ENCODE data around the gene CAPN1.

CAPN1 gene

DNA sequence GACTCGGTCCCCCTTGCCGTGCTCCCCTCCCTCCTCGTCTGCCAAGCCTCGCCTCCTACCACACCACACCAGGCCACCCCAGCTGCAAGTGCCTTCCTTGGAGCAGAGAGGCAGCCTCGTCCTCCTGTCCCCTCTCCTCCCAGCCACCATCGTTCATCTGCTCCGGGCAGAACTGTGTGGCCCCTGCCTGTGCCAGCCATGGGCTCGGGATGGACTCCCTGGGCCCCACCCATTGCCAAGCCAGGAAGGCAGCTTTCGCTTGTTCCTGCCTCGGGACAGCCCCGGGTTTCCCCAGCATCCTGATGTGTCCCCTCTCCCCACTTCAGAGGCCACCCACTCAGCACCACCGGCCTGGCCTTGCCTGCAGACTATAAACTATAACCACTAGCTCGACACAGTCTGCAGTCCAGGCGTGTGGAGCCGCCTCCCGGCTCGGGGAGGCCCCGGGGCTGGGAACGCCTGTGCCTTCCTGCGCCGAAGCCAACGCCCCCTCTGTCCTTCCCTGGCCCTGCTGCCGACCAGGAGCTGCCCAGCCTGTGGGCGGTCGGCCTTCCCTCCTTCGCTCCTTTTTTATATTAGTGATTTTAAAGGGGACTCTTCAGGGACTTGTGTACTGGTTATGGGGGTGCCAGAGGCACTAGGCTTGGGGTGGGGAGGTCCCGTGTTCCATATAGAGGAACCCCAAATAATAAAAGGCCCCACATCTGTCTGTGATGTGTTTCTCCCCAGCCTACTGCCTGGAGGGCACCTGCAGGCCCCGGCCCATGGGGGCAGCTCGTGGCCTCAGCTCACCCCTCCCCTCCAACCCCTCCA lies 29.8 kb downstream of the CAPN1 start:
- Histone ChIP-seq H3K4me3 (replicated peaks; ENCODE audit: insufficient read depth, low read length) (no peak overlapping the region), H3K27me3 (ENCODE audit: insufficient read depth, poor library complexity, severe bottlenecking) (no peaks in the 10 kb centered on the region), H3K27ac (replicated peaks) (peak overlapping the region; percentile 90)
- DNase-seq (ENCODE audit: low read depth in 1 of 2, low spot score in 1 of 2): no peak
- TF ChIP-seq, protein P1, sequence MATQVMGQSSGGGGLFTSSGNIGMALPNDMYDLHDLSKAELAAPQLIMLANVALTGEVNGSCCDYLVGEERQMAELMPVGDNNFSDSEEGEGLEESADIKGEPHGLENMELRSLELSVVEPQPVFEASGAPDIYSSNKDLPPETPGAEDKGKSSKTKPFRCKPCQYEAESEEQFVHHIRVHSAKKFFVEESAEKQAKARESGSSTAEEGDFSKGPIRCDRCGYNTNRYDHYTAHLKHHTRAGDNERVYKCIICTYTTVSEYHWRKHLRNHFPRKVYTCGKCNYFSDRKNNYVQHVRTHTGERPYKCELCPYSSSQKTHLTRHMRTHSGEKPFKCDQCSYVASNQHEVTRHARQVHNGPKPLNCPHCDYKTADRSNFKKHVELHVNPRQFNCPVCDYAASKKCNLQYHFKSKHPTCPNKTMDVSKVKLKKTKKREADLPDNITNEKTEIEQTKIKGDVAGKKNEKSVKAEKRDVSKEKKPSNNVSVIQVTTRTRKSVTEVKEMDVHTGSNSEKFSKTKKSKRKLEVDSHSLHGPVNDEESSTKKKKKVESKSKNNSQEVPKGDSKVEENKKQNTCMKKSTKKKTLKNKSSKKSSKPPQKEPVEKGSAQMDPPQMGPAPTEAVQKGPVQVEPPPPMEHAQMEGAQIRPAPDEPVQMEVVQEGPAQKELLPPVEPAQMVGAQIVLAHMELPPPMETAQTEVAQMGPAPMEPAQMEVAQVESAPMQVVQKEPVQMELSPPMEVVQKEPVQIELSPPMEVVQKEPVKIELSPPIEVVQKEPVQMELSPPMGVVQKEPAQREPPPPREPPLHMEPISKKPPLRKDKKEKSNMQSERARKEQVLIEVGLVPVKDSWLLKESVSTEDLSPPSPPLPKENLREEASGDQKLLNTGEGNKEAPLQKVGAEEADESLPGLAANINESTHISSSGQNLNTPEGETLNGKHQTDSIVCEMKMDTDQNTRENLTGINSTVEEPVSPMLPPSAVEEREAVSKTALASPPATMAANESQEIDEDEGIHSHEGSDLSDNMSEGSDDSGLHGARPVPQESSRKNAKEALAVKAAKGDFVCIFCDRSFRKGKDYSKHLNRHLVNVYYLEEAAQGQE (IDR thresholded peaks at IDR 0.05; ENCODE audit: insufficient replicate concordance, low read depth): no peak
- TF ChIP-seq POLR2AphosphoS5 (IDR thresholded peaks at IDR 0.05; ENCODE audit: low read depth) (no peak), CTCF (IDR thresholded peaks at IDR 0.05; ENCODE audit: insufficient read depth, low read length) (no peak), SPI1 (IDR thresholded peaks at IDR 0.05; ENCODE audit: borderline replicate concordance, low read depth) (no peak), GABPA (IDR thresholded peaks at IDR 0.05; ENCODE audit: low read depth) (no peak)

- Histone ChIP-seq H3K27me3 (ENCODE audit: insufficient read depth, poor library complexity, severe bottlenecking) (no peaks in the 10 kb centered on the region), H3K4me3 (replicated peaks; ENCODE audit: insufficient read depth, low read length) (no peak overlapping the region), H3K27ac (replicated peaks) (peak overlapping the region; percentile 90)
- peak in 1 of 2 experiments; percentile 29 for DNase-seq (ENCODE audit: low read depth in 1 of 2, low spot score in 1 of 2)
- TF ChIP-seq POLR2AphosphoS5 (IDR thresholded peaks at IDR 0.05; ENCODE audit: low read depth): 0 out of 2 replicates have a peak, but pooled peaks have one; percentile 29
- no peak for TF ChIP-seq CTCF (IDR thresholded peaks at IDR 0.05; ENCODE audit: insufficient read depth, low read length)
Measured at GRCh38 chr11:65212226-65212801, 30.6 kb downstream of the CAPN1 start.

DNA sequence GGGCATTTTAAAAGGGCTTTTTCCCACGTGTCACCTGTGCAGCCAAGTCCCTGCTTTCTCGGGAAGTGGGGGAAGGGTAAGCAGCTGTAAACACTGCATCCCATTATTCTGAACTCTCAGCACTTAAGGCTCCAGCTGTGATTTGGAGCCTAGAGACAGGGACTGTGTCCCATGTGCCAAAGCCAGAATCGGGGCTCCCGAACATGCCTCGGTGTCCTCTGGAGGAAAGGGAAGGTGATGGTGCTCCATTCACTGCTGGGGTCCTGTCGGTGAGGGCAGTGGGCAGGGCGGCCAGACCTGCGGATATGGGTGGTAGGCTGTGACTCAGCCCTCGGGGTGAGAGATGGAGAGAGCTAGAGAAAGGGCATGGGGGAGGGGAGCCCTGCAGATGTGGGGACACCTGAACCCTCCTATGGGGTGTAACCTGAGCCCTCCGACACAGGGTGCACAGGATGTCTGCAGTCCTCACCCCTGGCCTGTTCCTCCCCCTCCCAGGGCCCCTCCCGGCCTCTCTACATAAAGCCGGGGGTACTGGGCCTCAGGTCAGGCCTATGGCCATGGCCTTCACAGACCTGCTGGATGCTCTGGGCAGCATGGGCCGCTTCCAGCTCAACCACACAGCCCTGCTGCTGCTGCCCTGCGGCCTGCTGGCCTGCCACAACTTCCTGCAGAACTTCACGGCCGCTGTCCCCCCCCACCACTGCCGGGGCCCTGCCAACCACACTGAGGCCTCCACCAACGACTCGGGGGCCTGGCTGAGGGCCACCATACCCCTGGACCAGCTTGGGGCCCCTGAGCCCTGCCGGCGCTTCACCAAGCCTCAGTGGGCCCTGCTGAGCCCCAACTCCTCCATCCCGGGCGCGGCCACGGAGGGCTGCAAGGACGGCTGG lies 31.8 kb downstream of the CAPN1 start:
- peak in 1 of 2 experiments; percentile 85 for DNase-seq (ENCODE audit: low read depth in 1 of 2, low spot score in 1 of 2)
- TF ChIP-seq CTCF (IDR thresholded peaks at IDR 0.05; ENCODE audit: insufficient read depth, low read length) (no peak), POLR2AphosphoS5 (IDR thresholded peaks at IDR 0.05; ENCODE audit: low read depth) (peak; percentile 59)
- Histone ChIP-seq H3K4me3 (replicated peaks; ENCODE audit: insufficient read depth, low read length) (no peak overlapping the region), H3K27ac (replicated peaks) (peak overlapping the region; percentile 90), H3K27me3 (ENCODE audit: insufficient read depth, poor library complexity, severe bottlenecking) (no peaks in the 10 kb centered on the region)

GRCh38 chr11:65214212-65214845 lies 32.6 kb downstream of the CAPN1 start:
- no peak for TF ChIP-seq CTCF (IDR thresholded peaks at IDR 0.05; ENCODE audit: insufficient read depth, low read length)
- TF ChIP-seq GABPA (IDR thresholded peaks at IDR 0.05; ENCODE audit: low read depth): no peak
- TF ChIP-seq, protein P1 (IDR thresholded peaks at IDR 0.05; ENCODE audit: insufficient replicate concordance, low read depth): no peak
- TF ChIP-seq POLR2AphosphoS5 (IDR thresholded peaks at IDR 0.05; ENCODE audit: low read depth): no peak
- no peak for TF ChIP-seq SPI1 (IDR thresholded peaks at IDR 0.05; ENCODE audit: borderline replicate concordance, low read depth)
- no peak overlapping the region for H3K4me3 ChIP-seq (replicated peaks; ENCODE audit: insufficient read depth, low read length)
- H3K27ac ChIP-seq (replicated peaks): peak overlapping the region; percentile 90
- DNase-seq (ENCODE audit: low read depth in 1 of 2, low spot score in 1 of 2): peak in 1 of 2 experiments; percentile 14
- H3K27me3 ChIP-seq (ENCODE audit: insufficient read depth, poor library complexity, severe bottlenecking): no peaks in the 10 kb centered on the region
